NCI-H1930 (cell line): ENCODE data around the gene UBE2L5.
"Not testable (repeated sequence)": the region's sequence is repeated elsewhere in the genome, so short reads cannot be mapped to it uniquely, and the experiment has no call there.

Source experiments
- DNase-seq, 2 experiments: peaks; one replicate each; lab custom pipeline; 2025; lab: John Stamatoyannopoulos, UW

The UBE2L5 gene

DNA sequence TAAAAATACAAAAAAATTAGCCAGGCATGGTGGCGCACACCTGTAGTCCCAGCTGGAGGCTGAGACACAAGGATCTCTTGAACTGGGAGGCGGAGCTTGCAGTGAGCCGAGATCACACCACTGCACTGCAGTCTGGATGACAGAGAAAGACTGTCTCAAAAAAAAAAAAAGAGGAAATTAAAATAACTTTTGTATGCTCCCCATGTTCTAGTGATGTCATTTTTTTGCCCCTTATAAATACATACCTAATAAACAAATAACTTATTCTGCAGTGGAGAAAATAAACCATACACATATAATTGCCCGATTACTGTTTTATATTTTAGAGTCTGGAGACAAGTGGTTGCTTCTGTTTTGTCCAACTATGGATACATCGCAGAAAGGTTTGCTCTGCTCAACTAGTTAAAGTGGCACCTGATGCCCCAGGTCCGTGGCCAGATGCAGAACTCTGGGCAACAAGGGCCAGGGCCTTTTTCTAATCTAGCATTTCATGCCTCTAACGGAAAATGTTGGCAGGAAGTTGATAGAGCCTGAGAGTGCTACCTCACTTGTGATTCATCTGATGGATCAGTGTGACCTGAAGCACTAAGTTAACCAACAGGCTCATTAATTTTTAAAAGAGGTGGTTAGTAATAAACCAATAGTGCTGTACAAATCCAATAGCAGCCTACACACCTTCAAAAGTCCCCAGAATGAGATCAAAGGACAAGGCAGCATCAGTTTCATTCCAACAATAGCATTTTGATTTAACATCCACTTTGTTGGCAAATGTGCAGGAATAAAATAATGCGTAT lies 18.8 kb downstream of the UBE2L5 start:
- no peak for DNase-seq

- no peak for DNase-seq
These were observed 20.6 kb downstream of the UBE2L5 start for GRCh38 chr13:30442926-30443325.

- DNase-seq: not testable (repeated sequence)
These were observed 21.2 kb downstream of the UBE2L5 start for GRCh38 chr13:30443491-30443890.

GRCh38 chr13:30443957-30444404 lies 21.7 kb downstream of the UBE2L5 start:
- no peak for DNase-seq

DNA sequence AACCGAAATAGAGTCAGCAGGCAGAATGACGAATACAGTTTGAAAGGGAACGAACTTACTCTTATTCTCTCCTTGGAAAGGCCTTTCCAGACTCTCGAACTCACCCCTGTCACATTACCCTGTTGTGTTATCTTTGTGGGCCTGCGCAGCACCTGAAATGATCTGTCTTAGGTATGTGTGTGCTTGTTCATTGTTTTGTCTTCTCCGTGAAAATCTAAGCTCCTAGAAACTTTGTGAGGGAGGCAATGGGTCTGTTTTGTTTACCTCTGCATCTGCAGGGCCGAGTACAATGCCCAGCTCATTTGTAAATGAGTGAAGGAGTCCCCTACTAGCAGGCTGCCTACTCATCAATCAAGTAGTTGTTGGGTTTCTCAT lies 23.8 kb downstream of the UBE2L5 start:
- no peak for DNase-seq

GRCh38 chr13:30448441-30448840 lies 26.1 kb downstream of the UBE2L5 start:
- DNase-seq: no peak

- no peak for DNase-seq
These were observed 27.8 kb downstream of the UBE2L5 start for GRCh38 chr13:30450066-30450465.

DNA sequence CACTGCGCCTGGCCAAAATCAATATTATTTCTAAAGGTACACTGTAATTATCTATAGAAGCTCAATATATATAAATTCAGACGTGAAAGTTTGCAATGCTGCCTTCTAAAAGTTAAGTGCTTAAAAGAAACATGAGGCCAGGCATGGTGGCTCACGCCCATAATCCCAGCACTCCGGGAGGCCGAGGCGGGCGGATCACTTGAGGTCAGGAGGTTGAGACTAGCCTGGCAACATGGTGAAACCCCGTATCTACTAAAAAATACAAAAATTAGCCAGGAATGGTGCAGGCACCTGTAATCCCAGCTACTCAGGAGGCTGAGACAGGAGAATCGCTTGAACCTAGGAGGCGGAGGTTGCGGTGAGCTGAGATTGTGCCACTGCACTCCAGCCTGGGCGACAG lies 29.2 kb downstream of the UBE2L5 start:
- DNase-seq: not testable (repeated sequence)

GRCh38 chr13:30453727-30454126 lies 31.4 kb downstream of the UBE2L5 start:
- no peak for DNase-seq

DNA sequence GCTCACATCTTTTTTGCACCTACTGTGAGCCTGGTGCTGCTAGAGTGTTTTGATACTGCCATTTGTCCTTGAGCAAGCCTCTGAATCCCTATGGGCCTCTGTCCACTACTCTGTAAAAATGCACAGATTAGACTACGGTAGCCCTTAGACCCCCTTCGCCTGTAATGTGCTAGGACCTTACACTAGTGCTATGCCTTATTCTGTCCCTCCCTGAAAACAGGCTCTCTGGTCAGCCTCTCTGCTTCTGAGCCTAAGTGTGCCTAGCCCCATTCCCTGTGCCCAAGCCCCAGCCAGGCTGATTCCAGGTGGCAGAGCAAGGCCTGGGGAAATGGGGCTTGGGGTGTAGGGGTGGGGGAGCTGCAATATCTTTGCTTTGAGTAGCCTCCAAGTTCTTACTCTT lies 32.7 kb downstream of the UBE2L5 start:
- DNase-seq: no peak

- DNase-seq: no peak
These were observed 34.0 kb downstream of the UBE2L5 start for GRCh38 chr13:30456290-30456689.

DNA sequence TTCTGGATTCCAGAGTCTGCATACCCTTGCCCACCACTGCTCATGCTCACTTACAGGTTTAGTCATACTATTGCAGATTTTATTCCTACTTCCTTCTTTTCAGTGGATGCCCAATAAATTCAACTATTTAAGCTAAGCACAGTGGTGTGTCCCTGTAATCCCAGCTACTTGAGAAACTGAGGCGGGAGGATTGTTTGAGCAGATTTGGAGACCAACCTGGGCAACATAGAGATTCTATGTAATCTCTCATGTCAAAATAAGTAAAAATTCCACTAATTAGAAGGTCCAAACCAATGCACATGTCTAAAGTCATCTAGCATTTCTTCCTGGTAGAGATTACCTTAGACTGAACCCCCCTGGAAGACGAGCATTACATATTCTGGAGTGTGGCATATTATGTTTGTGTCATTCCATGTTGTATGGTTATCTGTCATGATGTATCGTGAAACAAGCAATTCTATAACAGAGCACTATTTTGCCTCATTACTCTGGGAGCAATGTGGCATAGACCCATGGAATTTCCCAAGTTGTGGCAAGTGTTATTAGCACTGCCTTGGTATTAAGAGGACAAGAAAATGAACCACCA lies 35.1 kb downstream of the UBE2L5 start:
- DNase-seq: no peak

DNA sequence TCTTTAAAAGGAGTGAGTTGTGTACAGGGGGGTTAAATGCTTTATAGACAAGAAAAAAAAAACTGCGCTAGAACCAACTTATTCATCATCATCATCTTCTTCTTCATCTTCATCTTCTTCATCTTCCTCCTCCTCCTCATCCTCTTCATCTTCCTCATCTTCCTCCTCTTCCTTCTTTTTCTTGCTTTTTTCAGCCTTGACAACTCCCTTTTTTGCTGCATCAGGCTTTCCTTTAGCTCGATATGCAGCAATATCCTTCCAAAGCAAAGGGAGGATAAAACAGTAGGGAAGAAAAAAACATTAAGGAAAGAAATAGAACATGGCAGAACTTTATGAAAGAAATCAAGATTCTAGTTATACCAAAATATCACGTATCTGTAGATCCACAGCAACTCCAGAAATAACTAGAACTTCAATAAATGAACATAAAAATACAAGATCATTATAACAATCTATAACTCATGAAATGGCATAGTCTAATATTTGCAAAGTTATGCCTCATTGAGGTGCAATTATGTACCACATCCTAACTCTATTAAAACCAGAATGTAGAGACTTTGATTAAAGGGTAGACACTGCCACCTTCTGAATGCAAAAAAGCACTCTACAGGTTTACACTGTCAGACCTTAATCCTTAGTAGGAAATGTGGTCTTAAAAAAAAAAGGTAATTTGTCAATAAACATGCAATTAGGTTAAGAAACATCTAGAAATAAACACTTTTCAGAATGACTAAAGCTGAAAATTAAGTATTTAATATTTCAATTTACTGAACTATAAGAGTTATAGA lies 39.2 kb downstream of the UBE2L5 start:
- not testable (repeated sequence) for DNase-seq

DNA sequence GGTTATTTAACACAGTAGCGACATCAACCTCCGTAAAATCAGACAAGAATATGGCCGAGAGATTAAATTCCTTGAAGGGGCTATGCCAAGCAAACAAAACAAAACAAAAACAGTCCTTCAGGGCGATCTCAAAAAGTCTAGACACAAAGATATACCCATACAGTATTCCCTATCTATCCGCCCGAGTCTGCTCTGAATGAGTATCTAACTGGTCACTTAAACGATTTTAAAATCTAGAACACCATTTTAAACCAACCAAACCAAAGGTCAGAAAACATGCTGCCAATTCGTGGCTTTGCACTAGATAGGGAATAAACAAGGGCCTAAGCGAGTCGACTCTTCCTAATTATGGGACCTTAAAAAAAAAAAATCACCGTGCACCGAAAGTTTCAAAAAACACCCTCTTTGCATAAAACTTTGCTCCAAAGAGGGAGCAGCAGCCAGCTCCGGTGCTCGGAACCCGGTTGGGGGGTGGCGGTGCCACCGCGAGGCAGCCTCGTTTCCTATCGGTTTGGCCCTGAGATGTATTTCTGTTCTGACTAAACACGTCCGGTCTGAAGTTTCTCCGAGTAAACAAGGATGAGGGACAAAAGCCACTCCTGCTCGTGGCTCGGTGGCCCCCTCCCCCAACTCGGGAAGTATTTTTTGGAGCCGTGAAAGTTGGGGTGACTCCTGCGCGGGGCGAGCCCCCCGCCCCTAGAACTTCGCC lies 41.6 kb downstream of the UBE2L5 start:
- DNase-seq: peak; percentile 6 to 20

GRCh38 chr13:30464496-30465342 lies 42.4 kb downstream of the UBE2L5 start:
- peak; percentile 78 to 81 for DNase-seq

DNA sequence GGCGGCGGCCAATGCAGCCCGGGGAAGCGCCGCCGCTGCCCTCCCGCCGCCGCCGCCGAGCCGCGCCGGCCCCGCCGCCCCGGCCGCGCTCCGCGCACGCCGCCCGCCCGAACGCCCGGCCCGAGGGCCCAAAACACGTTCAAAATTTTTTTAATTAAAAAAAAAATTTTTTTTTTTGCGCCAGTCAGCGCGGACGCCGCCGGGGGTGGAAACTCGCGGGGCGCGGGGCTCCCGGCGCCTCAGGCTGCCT lies 43.0 kb downstream of the UBE2L5 start:
- no peak for DNase-seq

- DNase-seq: peak; percentile 99
These were observed 43.5 kb downstream of the UBE2L5 start, which contains the start of gene HMGB1 for GRCh38 chr13:30465593-30466357. TSS of gene HMGB1 (minus strand) at chr13:30465936. CDS start at chr13:30463680, 2,256 bp downstream.

DNA sequence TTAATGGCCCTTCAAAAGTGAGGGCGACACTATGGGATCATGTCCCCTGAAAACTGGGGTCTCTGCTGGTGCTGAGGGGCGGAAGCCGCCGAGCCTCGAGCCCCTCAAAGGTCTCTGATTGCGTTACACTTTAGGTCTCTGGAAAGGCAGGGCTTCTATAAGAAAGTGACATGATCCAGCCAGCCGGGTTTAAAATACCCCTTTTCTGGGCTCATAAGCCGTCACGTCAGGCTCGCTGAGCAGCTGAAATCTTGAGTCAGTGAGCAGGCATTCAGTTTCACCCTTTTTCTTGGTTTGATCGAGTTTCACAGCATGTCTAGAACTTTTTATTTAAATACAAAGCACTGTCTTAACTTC lies 44.0 kb downstream of the UBE2L5 start:
- DNase-seq: no peak

DNA sequence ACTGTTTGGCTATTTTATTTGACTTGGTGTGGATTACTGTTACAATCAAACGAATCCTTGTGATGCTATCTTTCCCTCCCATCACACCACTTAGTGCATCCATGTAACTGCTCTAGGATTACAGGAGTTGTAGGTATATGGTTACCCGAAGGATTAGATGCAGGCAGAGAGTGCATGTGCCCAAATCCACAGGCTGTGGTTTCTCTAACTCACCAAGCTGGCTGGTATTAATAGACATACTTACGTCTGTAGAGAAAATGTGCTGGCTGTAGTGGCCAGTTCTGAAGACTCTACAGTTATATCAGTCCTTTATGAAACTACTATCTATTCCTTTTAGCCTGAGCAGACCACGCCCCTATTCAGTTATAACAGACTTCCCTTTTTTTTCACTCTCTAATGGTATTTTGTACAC lies 44.6 kb downstream of the UBE2L5 start:
- DNase-seq: no peak

GRCh38 chr13:30473675-30474074 lies 51.4 kb downstream of the UBE2L5 start:
- no peak for DNase-seq
